Suppressor macrophage treated with lipopolysaccharide for 4 hours (primary cell): ENCODE measurements around the gene IFTAP.

ENCODE experiments used
- DNase-seq: peaks from one replicate; pipeline ENCODE4 v3.0.0-alpha.2; 2020

IFTAP gene

DNA sequence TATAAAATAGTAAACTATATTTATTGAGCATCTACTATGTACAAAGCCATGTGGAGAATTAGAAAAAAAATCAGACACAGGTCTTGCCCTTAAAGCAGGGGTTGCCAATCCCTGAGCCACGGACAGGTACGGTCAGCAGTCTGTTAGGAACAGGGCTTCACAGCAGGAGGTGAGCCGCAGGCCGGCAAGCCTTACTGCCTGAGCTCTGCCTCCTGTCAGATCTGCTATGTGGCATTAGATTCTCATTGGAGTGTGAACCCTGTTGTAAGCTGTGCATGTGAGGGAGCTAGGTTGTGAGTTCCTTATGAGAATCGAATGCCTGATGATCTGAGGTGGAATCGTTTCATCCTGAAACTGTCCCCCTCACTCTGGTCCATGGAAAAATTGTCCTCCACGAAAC lies 5.9 kb downstream of the IFTAP start:
- DNase-seq, result no peak

DNA sequence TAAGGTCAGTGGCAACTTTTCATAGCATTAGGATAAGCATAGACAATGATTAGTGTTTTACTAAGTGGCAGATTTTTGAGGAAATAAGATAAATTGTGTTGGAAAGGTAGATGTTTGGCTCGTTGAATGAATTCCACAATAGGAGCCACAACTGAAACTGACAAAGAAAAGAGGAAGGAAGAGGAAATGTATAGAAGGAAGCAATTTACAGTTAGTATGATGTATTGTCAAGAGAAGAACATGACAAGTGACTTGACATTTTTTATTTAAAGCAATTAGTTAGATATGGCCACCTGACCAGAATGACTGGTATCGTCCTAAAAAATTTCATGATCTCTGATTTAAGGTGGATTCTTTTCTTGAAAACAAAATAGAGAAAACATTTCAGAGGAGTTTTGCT lies 6.9 kb downstream of the IFTAP start:
- DNase-seq, result peak; percentile 26

DNA sequence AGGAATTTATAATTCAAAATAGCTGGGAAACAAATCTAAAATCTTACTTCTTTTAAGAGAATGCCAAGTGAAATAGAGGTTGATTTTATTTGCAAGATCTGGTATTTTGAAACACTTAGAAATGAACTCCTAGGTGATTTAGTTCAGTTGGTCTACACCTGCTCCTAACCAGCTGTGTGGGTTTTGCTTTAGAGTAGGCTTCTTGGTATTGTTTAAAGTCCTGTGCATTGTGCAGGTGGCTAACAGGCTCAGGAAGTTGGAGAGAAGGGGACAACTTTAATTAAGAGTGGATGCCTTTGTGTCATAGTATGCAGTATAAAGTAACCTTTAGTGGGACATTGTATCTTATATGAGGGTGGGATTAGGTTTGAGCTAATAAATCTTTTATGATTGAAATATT lies 7.8 kb downstream of the IFTAP start:
- no peak for DNase-seq

DNA sequence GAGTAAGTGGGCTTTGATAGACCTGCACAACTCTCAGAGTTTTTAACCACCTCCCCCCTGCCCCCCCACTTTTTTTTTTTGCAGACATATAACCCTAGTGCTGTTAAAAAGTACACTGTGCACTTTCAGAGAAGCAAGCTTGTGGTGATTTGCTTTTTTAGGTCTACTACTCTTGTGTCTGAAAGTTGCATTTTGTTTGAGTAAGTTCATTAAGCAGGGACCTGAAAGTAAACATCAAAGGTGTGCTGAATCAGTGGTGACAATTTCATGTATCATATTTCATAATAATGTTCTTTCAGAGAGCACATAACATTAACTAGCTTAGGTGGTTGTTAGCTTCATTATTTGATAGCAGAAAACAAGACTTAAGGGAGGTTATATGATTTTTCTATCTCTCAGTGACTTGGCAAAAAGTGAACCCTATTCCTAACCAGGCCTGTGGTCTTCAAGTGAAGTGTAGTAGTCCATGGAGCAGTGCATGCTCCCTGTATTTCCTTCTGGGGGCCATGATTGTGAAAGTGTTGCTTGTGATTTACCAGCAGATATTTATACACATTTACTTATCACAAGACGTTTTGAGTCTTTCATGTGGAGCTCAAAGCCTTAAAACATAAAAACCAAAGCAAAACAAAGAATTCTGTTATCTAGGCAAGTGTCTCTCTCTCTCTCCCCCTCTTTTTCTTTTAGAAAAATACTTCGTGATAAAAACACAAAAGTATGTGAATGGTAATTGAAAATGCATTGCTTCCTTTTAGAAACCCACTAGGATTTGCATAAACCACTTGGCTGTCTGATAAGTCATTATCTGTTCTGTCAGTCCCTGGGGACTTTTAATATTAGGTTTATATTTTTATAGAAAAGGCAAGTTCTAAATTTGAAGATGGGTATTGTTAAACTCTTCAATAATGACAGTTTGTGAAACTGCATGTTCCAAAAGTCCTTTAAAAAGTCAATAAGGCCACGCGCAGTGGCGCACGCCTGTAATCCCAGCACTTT lies 11.2 kb downstream of the IFTAP start:
- DNase-seq, result no peak

DNA sequence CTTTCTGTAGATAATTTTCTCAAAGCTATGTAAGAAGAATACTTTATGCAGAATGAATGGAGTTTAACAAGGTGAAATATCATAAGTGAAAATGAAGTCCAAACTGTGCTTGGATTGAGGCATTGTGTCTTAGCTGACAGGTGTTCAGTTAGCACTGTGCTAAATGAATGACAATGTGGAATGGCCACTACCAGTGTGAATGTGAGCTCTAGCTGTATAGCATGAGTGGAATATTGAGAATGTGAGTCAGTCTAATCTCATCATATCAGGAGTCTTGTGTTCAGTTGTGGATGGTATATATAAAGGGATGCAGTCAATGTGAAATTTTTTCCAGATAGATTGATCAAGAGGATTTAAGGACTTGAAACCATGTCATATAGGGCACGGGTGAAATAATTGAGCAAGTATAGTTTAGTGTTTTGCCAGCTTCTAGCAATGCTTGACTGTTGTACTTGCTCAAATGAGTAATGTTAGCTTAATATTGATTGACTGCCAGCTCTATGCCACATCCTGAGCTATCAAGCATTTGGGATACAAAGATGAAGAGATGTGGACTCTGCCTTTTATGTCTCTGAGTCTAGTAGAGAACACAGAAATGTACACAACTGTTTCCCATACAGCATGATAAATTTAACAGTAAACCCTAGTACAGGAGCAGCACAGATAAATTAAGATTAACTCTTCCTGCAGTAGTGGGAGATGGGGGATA lies 14.3 kb downstream of the IFTAP start:
- no peak for DNase-seq

DNA sequence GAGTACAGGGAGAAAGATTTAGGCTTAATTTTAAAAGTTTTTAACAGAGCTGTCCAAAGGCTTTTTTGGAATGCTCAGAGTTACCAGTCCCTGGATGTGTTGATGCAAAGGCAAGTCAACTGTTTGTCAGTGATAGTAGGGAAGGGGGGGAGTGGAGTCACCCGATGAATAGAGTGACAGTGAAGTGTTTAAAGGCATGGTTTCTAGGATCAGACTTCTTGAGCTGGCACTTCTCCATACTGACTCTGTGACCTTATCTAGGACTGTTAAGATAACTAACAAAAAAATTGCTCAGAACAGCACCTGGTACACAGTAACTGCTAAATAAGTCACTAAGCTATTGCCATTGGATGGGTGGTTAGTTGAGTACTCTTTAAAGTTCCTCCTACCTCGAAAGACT lies 15.1 kb downstream of the IFTAP start:
- no peak for DNase-seq

DNA sequence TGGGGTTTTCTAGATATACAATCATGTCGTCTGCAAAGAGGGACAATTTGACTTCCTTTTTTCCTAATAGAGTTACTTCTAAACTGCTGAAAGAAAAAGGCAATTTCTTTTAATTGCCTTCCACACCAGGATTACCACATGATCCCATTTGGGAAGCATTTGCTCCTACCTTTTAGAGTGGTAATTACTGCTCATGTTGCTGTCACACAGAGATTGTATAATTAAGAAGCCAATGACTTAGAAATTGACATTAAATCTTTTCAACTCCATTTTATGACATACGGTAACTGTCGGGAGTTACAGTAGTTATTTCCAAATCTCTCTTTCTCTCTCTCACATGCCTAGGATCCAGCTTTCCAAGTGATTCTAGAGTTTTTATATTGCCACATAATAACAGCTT lies 21.5 kb downstream of the IFTAP start:
- no peak for DNase-seq

DNA sequence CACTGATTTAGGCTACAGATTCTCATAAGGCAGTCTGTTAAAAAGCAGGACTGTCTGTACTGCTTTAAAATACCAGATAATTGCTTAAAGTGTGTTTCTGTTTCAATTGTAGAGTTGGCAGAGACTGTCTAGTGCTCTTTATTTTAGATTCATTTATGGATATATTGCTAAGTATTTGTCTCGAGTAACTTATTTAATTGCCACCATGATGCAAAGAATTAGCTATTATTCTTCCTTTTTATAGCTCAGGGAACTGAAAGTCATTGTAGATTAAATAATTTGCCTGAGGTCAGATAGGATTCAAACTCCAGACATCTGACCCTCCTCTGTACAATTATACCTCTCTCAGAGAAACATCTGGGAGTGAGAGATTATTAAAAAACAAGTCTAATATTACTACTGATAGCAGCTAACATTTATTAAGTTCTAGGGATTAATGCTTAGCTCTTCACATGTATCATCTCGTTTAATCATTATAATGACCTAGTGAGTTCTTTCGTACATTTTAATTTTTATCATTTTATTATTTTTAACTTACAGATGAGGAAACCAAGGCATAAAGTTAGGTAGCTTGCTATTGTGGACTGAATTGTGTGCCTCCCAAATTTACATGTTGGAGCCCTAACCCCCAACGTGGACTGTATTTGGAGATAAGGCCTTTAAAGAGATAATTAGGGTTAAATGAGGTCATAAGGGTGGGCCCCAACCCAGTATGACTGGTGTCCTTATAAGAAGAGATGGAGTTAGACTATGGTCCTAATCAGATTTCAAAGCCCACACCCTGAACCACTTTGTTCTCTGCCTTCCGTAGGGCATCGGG lies 23.5 kb downstream of the IFTAP start:
- no peak for DNase-seq

DNA sequence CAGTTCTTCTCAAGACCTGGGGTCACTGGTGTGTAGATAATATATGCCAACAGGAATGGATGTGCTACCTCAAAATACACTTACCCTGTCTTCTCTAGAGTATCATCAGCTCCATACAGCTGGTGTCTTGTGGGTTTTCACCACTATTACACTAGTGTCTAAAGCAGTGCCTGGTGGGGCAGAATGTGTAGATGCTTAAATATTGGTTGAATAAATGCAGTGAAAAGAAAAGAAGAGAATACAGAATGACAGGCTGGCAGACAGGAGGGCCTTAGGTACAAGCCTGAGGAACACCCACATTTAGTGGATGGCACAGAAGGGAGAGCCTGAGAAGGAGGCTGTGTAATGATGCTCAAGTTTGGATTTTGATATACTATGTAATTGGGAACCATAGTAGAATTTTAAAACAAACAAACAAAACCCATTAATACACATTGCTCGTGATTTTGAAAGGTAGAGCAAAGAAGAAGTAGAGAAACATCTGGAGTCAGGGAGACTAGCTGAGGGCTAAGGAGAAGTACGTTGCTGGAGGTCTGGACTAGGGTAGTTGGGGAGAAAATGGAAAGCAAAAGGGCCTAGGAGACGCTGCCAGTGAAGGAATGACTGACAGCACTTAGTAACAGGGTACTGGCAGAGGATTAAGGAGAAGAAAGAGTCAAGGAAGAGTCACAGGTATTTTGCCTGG lies 24.2 kb downstream of the IFTAP start:
- DNase-seq, result no peak

DNA sequence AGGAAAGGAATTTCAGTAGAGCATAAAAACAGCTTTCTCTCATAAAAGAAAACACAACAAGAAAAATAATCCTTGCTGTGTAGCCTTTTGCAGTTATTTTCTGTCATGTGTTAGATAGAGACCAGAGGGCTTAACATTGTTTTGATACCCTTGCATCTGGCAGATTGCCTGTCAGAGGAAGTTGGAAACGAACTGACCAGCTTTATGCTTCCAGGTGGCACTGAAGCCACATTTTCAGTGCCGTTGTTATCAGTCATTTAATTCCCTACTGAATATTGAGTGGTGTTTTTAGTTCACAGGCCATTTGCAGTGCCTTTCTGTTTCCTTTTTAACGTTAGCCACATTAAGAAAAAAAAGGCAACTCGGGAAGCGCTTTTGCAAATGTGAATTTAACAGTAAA lies 25.2 kb downstream of the IFTAP start:
- no peak for DNase-seq

DNA sequence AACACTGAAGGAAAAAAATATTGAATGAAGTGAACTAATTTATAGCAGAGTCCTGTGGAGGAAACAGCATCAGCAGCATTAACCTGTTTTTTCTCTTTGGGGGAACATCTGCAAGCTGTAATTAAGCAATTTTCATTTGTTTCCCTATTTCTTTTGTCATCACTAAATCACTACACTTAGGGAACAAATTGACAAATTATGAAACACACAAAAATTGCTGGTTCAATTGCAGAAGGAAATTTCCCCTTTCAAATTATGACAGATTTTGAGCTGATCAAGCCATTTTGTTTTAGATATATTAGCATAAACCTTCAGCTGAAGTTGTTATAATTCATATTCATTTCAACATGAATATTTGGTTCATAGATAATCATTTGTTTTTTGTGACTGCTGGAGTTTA lies 25.9 kb downstream of the IFTAP start:
- peak; percentile 3 for DNase-seq

DNA sequence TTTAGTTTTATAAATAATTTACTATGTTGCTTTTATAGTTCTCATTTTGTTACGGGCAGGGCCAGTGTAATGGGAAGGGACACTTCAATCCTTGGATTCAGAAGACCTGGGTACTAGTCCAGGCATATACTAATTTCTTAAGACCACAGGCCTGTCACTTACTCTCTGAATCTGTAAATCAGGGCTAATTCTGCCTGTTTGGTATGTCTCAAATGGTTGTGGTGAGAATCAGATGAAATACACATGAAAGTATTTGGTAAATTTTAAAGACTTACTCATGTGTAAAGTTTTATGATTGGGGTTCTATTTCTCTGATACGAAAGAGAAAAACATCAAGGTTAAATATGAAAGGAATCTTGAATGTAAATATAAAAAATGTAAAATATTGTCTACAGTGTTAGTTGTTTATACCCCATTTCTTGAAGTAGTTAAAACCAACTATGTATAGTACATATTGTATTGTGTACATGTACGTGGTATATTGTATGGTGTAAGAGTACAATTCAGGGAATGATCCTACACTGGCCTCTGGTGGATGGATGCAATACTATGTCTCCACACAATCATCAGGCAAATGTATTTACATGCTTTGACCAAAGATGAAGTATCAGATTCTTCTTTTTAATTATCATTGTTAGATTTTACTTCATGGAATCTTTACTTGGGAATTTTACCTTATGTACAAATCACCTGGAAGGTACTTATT lies 28.3 kb downstream of the IFTAP start:
- DNase-seq, result peak; percentile 12

DNA sequence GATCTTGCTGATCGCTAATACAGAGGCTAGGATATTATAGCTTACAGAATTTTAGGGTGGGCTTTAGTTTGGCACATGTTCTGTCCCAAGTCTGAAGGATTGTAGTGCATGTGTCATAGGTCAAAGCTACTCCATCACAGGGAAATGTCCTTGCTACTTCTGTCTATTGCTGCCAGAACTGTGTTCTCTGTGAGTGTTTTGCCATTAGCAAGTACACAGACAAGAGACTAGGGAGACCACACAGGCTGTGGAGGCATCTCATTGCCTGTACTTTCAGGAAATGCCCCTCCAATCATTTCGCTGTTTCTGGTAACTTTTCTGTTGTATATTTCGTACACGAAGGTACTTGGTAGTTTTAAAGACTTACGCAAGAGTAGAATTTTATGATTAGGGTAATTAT lies 29.2 kb downstream of the IFTAP start:
- no peak for DNase-seq

DNA sequence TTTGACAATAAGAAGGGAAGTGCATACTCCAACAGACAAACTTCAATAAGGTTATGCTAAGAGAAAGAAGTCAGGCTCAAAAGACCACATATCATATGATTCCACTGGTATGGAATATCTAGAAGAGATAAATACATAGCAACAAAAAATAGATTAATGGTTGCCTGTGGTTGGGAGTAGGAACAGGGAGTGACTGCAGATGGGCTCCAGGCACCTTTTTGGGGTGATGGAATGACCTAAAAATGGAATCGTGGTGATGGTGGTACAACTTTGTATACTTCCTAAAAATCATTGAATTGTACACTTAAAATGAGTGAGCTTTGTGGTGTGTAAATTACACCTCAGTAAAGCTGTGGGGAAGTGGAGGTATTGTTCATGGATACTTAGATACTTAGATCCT lies 32.7 kb downstream of the IFTAP start:
- DNase-seq, result no peak

DNA sequence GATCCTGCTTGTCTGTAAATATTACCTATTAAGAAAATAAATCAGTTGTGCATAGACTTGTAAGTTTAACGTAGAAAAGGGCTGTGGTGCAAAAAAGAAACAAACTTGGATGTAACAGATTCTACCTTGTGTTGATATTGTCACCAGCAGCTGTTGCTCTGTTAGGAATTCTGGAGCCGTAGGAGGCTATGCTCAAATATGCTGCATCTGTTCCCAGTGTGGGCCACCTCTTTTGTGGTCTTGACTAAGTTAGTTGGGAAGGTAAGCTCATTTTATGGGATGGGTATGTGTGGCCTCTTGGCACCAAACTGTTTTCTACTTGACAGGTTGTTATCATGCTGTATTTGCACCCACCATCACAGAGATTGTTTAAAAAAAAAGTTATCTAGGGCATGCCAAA lies 33.2 kb downstream of the IFTAP start:
- no peak for DNase-seq

DNA sequence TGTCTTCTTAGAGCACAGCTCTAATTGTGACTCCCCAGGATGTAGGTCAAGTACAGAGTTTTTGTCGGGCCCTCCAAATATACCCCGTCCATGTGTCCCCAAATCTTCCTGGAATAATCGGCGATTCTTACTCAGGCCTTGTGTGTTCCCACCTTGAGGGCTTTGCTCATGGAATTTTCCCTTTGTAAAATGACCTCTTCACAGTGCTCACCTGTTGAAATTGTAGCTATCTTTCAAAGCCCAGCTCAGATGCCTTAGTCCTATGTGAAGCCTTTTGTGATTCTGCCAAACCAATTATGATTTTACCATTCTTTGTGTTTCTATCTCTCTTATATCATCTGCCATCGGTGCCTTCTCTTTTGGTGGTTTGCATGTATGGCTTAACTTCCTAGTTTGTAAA lies 33.8 kb downstream of the IFTAP start:
- DNase-seq, result no peak

DNA sequence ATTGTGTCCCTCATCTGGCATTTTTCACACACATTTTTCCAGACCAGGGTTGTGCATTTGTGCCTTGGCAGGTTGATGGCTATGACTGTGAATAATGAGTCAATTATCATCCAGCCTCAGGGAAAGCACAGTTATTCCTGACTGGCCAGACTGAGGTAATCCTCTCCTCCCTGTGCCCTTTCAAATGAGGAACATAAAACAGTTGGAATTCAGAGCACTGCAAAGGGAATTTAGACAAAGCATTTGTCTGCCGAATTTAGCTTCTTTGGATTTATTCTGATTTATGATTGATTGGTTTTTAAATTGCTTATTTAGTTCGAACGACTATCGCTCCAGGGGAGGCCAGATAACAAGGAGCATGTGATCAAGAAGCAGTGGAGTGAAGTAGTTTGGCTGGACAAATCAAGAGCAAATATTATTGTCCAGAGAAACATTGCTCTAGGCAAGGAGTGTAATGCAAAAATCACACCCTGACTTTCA lies 34.5 kb downstream of the IFTAP start:
- no peak for DNase-seq

DNA sequence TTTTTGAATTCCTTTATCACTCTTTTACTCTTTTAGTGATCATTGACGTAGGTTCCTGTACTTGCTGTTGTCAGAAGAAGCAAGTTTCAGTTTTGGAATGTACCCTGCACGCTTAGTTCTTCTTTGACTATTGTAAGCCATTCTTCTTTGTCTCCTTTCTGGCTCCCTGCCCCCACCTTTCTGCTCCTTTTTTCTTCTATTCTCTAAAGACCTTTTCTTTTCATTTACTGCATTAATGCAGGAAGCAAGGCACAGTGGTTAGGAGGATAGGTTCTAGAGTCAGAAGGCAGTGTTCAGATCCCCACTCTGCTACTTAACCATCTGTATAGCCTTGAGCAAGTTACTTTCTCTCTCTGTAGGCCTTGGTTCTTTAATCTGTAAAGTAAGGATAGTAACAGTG lies 37.5 kb downstream of the IFTAP start:
- no peak for DNase-seq

DNA sequence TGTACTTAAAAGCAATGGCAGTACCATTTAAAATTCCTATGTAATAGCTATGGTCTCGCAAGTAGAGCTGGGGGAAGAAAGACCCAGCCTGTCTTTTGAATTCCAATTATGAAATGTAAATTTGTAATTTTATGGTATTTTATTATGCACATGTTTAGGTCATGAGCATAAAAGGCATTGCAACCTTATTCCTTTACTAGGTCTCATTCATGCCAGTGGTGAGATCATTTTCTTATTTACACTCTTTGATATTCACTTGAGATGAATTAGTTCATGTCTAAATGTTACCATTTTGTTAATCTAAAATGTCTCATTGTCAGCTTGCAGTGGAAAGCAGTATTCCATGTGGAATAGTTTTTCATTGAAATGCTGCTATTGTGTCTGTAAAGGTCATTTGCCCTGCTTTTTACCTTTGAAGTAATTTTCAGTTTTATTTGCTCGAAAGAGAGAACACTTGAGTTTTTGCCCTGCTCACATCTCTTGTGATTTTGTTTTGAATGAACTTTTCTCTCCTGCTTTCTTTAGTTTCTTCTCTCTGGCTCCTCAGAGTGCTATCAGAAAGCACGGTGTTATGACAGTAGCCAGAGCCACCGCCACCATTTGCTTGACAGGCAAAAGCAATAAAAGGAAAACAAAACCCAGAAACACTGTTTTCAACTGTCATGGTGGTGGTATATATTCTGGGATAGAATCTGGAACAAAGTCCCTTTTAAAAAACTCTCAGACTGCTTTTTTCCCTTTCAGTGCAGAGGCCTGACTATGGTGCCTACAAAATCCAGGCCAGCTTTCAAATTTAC lies 41.0 kb downstream of the IFTAP start:
- DNase-seq, result no peak

DNA sequence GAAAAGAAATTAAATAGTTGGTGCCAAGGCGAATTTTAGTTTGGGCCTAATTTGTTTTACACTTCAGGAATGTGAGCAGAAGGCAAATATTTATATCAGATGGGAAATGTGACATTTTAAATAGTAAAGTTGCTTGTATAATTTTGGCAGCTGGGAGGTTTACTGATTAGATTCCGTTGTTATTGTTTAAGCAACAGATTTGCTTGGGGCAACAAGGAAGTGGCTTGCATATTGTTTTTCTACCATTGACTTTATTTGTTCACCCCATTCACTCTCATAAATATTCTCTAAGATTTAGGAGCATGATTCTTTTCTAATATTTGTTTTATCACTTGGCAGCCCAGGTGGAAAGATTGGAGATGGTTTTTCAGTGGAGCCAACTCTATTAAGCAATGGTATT lies 44.3 kb downstream of the IFTAP start:
- DNase-seq, result no peak

DNA sequence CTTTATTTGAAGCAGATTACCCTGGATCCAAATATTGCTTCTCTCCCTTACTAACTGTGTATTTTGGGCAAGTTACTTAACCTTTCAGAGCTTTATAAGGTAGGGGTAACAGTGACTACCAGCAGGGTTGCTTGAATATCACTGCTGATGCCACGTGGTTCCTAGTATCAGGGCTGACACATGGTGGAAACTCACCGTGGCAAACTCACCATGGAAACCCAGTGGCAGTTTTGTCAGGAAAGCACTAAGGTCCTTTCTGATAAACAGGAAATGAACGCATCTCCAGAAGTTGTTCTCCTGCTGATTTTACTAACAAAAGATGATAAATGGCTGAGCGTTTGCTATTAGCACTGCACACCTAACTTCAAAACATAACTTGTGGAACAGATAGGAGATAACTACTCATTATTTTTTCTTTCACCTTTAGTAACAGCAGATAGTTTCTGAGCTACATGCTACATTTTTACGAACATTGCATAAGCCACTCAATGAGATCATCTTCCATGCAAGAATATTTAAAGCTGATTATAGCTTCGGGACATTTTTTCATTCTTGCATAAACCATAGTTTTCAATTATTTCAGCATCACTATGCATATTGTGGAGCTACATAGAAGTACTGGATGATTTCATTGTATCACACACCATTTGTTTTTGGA lies 63.4 kb downstream of the IFTAP start:
- DNase-seq, result no peak
